Measurements from ENCODE around the gene SPATA20.
A peak's percentile ranks its signal among the peaks of the same experiment; 100 is the strongest.

The SPATA20 gene

DNA sequence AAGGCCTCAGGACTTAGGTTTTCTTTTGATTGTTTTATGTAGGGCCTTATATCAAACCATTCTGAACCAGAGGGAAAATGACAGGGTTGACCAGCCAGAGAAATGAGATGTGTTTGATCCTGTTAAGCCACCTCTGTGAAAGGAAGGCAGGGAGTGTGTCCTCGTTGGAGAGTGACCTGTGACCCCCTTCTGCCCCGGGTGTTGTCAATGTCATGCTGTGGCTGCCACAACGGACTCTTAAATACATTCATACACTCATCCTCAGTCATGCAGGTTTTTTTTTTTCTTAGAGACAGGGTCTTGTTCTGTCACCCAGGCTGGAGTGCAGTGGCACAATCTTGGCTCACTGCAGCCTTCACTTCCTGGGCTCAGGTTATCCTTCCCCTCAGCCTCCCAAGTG, 32.6 kb upstream of the SPATA20 start:
- no peak overlapping the region for H3K4me3 ChIP-seq (replicated peaks in 1 of 2; ENCODE audit: low read depth in 2 of 2, low read length in 2 of 2)
- TF ChIP-seq, protein P1, sequence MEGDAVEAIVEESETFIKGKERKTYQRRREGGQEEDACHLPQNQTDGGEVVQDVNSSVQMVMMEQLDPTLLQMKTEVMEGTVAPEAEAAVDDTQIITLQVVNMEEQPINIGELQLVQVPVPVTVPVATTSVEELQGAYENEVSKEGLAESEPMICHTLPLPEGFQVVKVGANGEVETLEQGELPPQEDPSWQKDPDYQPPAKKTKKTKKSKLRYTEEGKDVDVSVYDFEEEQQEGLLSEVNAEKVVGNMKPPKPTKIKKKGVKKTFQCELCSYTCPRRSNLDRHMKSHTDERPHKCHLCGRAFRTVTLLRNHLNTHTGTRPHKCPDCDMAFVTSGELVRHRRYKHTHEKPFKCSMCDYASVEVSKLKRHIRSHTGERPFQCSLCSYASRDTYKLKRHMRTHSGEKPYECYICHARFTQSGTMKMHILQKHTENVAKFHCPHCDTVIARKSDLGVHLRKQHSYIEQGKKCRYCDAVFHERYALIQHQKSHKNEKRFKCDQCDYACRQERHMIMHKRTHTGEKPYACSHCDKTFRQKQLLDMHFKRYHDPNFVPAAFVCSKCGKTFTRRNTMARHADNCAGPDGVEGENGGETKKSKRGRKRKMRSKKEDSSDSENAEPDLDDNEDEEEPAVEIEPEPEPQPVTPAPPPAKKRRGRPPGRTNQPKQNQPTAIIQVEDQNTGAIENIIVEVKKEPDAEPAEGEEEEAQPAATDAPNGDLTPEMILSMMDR (IDR thresholded peaks at IDR 0.05; ENCODE audit: low read depth, low read length), result no peak
- no peak for DNase-seq (ENCODE audit: low read depth in 2 of 2)

GRCh38 chr17:50514936-50515702, 31.9 kb upstream of the SPATA20 start:
- peak; percentile 69 to 80 for DNase-seq (ENCODE audit: low read depth in 2 of 2)
- TF ChIP-seq, protein P1 (IDR thresholded peaks at IDR 0.05; ENCODE audit: low read depth, low read length), result no peak
- no peak overlapping the region for H3K4me3 ChIP-seq (replicated peaks in 1 of 2; ENCODE audit: low read depth in 2 of 2, low read length in 2 of 2)

GRCh38 chr17:50517011-50517410, 30.0 kb upstream of the SPATA20 start:
- TF ChIP-seq, protein P1 (IDR thresholded peaks at IDR 0.05; ENCODE audit: low read depth, low read length), result no peak
- no peak overlapping the region for H3K4me3 ChIP-seq (replicated peaks in 1 of 2; ENCODE audit: low read depth in 2 of 2, low read length in 2 of 2)
- DNase-seq (ENCODE audit: low read depth in 2 of 2), result no peak

DNA sequence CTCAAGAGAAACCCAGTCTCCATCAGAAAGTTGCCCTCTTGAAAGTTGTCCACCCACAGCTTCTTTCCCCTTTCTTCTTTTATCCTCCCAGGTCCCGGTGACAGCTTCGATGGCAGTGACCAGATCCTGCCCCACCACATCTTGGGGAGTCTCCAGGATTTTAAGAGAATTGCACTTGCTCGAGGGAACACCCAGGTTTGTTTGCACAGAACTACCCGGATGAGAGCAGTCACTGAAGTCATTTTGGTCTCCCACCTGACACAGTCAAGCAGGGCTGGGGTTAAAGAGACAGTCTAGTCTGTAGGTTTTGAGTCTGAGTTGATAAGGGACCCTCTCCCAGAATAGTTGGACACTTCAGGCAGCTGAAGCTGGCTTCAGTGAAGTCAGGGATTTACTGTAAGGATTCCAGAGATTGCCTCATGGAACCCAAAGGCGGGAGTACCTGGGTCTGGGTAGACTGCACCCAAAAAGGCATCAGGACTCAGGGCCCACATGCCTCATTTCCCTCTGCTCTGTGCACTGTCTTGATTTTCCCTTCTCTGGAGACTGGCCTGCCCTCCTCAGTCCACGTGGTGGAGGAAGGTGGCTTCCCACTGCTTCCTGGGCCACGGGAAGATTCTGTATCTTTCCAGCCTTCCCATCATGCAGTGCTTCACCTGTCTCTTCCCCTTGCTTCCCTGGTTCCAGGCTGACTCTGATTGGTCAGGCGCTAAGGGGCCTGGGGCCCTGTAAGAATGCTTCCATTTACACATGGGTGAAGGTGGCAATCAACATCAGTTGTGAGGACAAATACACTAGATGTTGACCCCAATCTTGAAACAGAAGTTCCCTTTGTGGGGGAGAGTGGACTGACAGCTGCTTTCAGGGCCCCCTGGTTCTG, 29.2 kb upstream of the SPATA20 start:
- no peak for DNase-seq (ENCODE audit: low read depth in 2 of 2)
- TF ChIP-seq, protein P1 (IDR thresholded peaks at IDR 0.05; ENCODE audit: low read depth, low read length), result no peak
- no peak overlapping the region for H3K4me3 ChIP-seq (replicated peaks in 1 of 2; ENCODE audit: low read depth in 2 of 2, low read length in 2 of 2)

DNA sequence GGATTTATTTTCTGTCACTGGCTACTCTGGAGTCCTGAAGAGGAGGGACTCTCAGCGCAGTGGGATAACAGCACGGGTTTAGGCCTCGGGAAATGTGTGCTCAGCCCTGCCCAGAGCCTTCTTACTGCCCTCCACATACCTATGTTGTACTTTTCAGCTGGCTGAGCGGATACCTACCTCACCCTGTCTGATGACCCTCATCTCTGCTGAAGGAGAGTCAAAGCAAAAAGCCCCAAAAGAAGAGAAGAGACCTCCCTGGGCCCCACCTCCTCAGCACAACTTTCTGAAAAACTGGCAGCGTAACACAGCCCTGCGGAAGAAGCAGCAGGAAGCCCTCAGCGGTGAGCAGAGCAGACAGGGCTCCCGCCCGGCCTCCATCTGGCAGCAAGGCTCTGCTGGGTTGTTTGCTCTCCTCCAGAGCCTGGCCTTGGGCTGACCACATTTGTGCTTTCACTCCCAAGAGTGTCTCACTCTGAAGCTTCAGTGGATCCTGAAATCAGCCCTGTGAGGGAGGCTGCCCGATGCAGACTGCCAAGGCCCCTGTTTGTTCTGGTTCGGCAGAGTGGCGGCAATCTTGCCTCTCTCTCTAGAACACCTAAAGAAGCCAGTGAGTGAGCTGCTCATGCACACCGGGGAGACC, 28.5 kb upstream of the SPATA20 start:
- H3K4me3 ChIP-seq (replicated peaks in 1 of 2; ENCODE audit: low read depth in 2 of 2, low read length in 2 of 2), result no peak overlapping the region
- DNase-seq (ENCODE audit: low read depth in 2 of 2), result no peak
- TF ChIP-seq, protein P1 (IDR thresholded peaks at IDR 0.05; ENCODE audit: low read depth, low read length), result no peak

DNA sequence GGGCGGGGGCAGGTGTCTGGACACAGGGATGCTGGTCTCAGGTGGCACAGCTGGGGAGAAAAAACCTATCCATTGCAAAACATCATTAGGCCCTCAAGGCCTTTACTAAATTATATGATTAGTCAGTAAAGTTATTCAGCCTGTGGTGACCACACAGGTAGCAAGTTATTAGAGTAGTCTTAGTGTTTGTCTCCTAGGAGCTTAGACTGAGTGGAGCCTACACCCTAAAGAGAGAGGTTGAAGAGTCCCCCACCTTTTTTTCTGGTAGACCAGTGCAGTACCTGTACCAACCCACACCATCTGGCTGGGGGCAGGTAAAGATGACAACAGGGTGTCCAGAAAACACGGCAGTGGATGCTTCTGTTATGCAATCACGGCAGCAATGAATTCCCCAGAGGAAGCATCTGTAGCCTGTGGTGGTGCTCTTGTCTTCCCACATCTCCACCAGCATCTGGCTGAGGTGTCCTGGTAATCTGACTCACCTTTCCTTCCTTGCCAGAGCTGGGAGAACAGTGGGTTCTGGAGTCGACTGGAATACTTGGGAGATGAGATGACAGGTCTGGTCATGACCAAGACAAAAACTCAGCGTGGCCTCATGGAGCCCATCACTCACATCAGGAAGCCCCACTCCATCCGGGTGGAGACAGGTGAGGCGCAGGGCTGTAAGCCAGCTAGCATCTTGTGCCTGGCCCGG, 27.7 kb upstream of the SPATA20 start:
- peak in 1 of 2 donors; percentile 32 for DNase-seq (ENCODE audit: low read depth in 2 of 2)
- no peak overlapping the region for H3K4me3 ChIP-seq (replicated peaks in 1 of 2; ENCODE audit: low read depth in 2 of 2, low read length in 2 of 2)
- TF ChIP-seq, protein P1 (IDR thresholded peaks at IDR 0.05; ENCODE audit: low read depth, low read length), result no peak
